Stimulated activated CD4-positive, alpha-beta T cell treated with anti-CD3 and anti-CD28 coated beads, Interleukin-4, amount 100 ng/mL, for 24 hours (primary cell): ENCODE results near the gene TBX5.

Experiments
- DNase-seq: peaks from one replicate; pipeline ENCODE4 v3.0.0-alpha.2; 2020

The TBX5 gene

DNA sequence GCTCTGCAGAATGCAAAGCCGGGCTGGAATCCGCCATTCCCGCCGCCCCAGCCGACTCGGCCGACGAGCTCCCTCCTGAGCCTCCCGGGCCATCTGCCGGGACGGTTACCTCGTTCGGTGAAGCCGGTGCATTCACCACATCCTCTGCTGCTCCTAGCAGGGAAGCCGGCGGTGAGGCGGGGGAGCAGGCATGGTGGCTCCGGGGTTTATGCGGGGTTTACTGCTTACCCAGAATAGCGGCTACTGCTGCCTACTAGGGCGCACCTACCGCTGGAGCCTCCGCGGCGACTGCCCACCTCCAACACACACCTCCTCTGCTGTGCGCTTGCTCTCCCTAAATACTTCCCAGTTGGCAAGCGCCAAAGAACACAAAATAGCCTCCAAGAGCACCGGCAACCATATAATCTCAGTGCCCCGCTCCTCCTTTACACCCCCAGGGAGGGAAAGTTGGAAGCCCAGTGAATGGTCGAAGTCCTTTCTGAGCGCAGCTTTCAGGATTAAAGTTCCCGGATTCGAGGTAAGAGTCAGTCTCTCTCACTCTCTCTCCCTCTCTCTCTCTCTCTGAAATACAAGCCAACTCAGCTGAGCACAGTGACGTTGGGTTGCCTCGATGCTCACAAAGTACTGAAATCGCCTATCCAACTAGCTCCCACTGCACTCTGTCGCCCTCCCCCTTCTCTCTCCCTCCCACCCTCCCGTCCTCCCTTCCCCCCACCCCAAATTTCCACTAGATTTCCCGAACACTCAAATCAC lies at the start of gene TBX5:
Gene TBX5 (minus strand): TSS at position 626 of the 753 bp plus-strand sequence. CDS start 2,246 bp downstream, outside the sequence.
- no peak for DNase-seq

DNA sequence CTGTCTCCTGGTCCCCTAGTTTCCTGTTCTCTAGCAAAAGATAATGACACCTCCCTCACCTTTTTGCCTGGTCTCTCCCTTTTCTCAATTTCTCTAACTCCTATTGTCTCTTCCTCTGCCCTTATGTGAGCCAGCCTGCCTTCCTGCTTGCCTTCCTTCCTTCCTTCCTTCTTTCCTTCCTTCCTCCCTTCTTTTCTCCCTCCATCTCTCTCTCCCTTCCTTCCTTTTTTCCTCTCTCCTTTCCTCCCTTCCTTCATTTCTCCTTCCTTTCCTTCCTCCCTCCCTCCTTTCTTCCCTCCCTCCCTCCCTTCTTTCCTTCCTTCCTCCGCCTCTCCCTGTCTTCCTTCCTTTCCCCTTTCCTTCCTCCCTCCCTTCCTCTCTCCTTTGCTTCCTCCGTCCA lies 45.7 kb upstream of the TBX5 start:
- no peak for DNase-seq

DNA sequence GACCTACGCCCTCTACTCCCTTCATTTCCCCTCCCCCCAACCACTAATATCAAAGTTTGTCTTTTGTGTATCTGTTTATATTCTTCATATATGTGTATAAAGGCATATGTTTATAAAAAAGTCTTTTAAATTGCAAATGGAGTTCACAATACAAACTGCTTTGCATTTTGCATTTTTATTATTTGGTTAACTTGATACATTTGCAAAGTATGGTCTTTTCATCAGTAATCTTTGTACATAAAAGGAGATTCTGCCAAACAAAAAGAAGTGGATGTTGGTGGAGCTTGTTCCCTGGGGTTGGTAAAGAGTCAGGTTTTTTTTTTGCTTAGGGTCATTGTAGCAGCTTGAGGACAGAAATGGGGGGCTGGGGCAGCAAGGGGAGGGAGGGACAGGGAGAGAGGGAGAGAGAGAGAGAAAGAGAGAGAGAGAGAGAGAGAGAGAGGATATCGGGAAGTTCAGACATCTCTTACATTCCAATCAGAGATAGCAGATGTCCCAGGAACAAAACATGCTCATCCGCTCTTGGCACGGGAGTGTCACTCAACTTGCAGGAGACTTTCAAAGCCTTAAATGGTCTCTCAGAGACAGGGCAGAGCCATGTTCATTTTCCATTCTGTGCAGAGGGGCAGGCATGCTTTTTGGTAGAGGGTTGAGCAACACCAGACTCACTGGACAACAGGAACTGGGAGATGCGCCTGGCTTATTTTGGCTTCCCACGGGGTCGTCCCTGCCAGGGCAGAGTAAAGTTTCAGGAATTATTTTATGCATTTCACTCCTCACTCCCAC lies 44.8 kb upstream of the TBX5 start:
- DNase-seq = no peak

DNA sequence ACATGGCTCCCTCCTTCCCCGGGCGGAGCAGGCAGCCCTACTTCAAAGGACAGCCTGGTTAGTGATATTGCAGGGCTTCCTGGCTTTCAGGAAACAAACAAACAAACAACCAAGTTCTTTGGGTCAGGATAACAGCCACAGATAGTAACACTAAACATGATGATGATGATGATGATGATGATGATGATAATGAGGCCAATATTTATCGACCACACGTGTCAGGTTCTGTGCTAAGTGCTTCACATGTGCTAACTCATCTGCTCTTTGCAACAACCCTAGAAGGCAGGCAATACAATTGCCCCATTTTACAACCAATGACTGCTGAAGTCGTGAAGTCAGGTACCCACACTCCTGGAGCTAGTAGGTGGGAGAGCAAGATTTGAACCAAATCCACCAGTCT lies 44.1 kb upstream of the TBX5 start:
- DNase-seq = no peak

DNA sequence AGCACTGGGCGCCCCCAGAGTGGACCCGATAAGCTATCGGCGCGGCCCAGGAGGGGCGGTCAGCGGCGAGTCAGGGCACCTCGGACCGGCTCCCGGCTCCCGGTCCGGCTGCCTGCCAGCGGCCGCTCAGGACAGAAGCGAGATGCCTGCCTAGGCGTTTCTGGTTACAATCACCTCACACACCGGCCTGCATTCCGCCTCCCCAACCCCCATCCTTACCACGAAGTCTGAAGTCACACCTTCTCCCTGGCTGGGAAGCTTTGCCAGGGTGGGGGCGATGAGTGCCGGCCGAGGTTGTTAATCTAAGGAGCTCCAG lies 42.6 kb upstream of the TBX5 start:
- DNase-seq = no peak

DNA sequence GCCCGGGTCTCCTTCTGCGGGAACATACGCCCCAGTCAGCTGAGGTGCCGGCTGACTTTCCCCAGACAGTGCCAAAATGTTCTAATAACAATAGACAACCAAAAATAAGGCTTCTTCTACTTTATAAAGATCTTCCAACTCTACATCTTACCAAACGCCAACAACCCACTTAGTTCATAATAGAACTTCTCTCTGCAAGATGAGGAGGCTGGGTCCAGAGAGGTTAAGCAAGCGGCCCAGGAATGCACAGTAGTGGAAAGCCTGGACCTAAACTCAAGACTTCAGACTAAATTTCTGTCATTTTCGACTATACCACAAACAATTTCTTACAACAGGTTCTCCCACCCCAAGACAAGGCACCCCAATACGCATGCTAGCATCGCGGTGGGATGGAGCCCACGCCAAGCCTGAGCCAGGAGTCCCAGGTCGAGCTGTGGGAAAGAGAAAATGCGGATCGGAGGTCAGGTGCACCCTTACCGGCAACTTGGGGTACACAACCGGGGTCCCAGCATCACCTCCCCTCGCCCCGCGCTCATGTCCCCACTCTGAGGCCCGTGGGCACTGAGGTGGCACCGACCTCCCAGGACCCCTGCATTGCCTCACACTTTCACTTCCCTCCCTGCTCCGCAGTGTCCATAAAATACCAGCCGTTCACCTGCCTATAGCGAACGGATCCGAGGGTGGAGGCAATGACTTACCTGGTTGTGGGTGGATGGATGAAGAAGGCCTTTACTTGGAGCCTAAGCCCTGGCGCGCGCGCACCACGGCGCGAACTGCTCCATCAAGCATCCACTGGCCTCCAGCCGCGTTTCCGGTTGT lies 42.1 kb upstream of the TBX5 start:
- DNase-seq = no peak

DNA sequence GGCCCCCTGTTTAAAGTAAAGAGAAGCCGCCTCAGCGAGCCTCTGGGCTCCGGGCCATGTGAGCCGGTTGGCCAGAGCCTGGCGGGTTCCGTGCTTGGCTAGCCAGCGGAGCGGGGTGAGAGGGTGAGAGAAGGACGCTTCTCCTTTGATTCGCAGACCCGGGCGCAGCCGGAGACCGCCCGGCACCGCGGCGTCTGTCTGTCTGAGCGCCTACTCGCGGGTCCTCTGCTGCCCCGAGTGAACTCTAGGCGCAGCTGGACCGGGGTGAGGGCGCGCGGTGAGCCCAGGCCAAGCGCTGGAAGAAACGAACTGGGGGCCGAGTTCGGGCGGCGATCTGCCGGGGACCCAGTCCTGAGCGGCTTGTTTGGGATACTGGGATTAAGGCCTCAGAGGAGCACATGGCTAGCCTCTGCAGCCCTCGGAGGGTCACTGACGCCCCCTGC lies 41.4 kb upstream of the TBX5 start:
- DNase-seq = no peak

DNA sequence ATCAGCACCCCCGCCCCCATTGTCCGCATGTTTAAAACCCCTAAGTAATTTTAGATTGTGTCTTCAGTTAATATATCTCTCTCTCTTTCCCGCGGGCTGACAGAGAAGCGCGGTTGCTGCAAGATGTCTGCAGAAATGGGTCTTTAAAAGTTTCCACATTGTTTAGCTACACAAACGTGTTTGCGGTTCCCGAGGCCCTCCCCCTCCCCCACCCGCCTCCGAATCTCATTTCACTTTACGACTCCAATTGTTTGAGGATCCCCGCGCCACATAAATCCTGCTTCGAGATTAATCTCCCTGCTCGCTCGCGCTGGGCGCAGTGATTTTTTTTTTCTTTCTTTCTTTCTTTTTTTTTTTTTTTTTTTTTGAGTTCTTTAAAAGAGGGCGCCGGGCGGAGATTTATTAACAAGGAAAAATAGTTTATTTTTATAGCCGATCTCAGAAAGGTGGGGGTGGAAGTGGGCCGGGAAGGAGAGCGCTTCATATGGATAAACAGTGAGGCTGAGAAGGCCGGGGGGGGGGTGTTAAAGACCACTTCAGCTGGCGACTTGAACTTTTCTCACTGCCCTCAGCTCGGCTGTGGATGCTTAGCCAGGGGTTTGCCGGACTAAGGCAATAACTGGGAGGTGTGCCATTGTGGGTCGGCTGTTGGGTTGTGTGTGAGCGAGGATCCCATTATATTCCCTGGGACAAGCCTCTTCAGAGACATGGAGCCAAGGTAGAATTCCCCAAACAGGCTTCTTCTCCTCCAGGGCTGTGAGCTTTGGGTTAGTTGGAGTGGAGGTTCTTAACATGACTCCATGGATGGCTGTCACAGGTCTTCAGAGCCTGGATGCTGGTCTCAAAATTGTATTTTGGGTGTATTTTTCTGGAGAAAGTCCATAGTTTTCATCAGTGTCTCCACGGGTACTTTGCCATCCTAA lies 39.7 kb upstream of the TBX5 start:
- no peak for DNase-seq

DNA sequence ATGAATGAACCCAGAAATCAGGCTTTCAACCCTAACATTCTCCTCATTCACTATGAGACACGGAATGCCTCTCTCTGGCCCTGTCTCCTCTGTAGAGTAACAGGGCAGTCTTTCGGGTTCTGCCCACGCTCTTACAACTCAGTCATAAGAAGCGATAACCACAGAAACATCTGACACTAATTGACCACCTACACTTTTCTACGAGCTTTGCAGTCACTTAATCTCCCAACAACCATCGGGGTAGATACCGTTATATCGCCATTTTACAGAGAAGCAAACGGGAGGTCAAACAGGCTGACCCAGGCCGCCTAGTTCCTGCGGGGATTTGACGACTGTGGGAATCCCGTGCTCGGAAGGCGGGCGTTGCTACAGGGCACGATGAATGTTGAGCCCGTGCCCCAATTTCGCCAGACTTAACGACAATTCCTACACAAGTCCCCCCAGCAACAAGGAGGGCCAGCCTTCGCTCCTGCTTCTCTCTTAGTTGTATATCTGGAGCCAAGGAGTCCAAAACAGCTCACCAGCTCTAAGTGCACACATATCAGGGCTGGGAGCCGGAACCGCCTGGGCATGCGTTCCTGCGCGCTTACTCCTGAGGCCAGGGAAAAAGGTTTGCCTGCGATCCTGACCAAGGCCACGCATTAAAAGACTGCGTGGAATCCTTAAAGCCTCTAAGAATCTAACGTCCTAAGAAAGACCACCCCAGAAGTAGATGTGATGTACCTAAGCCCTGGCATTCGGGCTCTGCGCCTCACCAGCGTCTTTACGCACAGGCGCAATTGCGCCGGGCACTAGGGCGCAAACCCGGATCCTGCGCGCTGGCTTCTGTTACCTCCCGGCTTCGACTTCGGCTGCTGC lies 38.7 kb upstream of the TBX5 start:
- no peak for DNase-seq

DNA sequence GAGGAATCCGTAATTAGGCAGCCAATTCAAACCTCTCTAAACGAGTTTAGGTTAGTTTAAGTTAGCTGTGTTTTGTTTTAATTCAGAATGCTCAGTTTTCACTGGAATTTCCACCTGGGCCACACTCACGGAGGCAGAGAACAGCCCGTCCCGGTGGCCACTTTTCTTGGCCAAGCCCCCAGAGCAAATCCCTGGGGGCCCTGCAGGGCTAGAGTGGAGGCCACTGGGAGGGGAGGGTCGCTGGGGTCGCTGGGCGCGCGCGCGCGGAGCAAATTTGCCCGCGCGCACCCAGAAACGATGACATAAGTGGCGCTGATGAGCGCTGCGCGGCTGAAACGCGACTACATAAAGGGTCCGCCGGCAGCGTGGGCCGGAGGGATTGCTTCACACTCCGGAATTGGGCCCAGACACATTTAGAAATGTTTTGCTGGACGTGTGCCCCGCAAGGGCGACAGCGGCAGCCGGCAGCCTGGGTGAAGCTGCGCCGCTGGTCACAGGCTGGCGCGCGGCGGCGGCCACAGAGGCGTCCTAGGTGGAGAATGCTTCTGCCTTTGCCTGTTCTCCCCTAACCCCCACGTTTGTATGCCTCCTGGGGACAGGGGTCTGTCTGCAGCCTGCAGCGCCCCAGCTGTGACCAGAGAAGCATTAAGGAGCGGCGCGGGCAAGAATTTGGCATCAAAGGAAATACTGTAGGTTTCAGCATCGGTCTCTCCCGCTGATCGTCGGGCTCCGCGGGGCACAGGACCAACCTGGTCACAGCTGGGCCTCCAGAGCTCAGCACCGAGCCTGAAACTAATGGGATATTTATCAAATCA lies 37.9 kb upstream of the TBX5 start:
- no peak for DNase-seq

DNA sequence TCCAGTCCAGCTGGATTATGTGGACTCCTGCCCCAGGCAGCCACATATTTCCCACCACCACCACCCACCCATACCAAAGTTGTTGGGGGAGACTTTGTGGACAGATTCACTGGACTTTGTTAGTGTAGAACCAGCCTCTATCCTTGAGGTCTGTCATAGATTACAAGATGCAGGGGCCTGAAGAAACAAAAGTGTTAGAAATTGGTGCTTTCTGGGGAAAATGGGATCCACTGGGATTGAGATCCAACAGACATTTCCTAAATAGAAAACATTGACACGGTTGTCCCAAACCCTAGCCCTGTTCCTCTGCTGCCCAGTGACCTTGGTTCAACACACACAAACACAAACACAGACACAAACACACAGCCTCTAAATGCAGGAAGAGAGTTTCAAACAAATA lies 36.6 kb upstream of the TBX5 start:
- no peak for DNase-seq

DNA sequence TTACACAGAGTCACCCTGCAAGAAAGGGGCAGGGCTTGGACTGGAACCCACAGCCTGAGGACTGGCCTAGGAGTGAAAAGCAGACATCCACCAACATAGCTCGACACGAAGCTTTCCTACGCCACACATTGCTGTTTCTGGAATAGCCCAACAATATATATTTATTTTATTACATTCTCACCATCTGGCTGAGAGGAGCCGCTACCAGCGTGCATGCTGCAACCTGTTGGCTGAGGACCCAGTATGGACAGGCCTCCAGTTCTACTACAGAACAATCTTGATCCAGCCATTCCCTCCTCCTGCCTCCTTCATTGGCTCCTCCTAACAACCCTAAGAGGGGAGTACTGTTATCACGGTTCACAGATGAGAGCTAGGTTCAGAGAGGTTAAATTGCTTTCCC lies 35.6 kb upstream of the TBX5 start:
- no peak for DNase-seq

DNA sequence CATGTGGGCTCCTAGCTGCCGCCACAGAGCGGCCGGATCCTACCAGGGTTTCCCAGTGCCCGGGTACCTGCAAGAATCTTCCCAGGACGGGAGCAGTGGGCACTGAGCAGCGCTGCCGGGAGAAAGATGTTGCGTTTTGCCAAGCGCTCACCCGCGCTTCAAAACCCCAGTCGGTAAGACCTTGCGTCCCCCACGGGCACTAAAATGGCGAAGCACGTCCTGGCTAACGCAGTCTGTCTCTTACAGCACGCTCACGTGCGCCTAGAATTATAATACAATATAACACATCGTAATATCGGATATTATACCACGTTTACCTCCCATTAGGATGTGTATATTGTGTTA lies 35.1 kb upstream of the TBX5 start:
- DNase-seq = no peak

DNA sequence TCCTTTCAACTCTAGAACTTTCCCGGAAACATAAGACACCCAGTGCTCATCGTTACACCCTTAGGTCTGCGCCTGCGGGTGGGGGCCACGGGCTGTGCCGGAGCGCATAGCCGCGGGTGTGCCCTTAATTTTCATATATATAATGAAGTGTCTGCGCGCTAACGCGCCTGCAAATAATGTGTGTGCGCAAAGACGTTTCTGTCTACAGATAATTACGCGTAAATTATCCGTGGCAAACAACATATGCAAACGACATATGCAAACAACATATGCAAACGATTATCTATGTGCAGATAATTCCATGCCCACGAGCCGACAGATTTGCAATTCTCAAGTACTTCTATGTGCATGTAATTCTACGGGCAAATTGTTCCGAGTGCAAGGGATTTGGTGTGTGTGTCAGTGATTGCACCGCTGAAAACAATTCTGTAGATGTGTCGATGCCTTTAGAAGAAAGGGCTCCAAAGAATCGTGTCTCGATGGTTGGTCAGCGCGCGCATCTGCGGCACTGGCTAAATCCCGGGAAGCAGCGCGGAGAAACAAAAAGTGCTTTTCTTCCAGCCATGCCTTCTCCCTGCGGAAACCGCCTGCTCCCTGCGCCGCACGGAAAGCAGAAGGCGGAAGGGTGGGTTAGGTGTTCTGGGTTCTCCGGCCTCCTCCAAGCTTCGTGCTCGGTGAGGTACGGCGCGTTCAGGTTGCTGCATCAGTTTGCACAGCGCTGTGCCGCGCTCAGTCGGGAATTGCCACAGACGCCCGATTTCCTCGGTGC lies 34.5 kb upstream of the TBX5 start:
- no peak for DNase-seq

DNA sequence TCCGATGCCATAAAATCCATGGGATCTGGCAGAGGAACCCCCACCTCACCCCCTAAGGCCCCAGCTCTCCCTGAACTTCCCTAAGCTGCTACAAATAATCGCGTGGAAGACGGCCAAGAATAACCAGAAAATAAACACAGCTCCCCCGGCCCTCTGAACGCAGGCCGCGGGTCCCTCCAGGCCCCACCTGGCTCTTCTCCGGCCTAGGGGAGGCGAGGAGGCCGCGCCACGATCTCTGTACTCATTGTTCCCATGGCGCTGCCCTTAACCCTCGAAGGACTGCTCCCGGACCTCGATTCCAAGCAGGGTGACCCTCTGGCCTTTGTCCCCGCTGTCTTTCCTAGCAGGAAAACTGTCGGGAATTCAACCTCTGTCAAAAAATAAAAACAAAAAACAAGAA lies 33.9 kb upstream of the TBX5 start:
- no peak for DNase-seq

DNA sequence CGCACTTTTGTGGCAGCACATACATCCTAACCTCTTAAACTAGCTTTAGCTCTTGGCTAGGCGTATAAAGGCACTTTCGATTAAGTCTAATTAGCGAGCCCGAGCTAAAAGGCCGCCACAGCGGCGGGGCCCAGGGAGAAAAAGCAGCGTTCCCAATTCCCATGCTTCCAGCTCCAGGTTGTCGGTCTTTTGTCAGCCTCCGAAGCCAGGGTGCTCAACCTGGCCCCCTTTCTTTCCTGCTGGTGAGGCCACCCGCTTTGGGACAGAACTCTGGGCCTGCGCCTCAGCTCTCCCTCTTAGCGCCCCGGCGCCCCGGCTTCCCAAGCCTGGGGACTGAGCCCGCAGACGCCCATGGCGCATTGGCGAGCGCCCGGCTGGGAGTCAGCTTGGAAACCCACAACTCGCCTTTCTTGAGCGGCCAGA lies 33.3 kb upstream of the TBX5 start:
- no peak for DNase-seq

DNA sequence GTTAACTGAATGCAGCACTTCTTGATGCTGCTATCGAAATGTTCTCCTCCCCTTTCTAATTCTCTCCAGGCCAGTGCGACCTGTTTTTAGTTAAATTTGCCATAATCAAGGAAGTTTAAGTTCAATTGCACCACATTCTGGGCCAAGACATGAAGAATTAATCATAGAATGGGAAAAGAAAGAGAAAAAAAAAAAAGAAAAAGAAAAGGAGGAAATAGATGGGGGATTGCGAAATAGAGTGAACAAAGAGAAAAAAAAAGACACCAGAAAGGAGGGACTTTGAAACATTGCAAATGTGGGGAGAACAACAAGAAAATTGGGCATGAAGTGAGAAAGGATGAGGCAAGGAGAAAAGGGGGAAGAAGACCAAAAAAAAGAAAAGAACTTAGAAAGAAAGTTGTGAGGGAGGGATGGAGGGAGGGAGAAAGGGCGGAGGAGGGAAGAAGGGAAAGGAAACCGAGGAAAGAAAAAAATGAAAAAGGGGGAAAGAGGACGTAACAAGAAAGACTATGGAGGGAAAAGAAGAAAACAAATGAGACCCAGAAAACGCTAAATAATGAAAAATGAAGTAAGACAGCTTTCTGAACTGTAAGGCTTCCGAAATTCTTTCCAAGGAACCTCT lies 32.8 kb upstream of the TBX5 start:
- no peak for DNase-seq

DNA sequence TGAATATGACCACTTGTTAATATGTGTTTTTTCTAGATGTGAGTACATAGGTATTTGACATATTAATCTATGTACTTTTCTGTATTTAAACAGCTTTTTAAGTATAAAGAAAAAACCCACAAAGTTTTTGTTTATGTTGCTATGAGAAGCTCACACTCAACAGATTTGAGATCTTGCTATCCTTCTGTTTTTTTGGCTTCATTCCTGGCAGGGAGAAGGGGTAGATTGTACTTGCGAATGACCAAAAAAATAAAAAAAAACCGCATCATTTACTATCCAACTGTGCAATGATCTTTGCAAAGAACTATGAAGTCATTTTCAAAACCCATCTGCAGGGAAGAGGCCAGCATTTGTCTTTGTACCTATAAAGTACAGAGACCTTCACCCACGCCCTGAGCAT lies 28.4 kb upstream of the TBX5 start:
- DNase-seq = no peak

DNA sequence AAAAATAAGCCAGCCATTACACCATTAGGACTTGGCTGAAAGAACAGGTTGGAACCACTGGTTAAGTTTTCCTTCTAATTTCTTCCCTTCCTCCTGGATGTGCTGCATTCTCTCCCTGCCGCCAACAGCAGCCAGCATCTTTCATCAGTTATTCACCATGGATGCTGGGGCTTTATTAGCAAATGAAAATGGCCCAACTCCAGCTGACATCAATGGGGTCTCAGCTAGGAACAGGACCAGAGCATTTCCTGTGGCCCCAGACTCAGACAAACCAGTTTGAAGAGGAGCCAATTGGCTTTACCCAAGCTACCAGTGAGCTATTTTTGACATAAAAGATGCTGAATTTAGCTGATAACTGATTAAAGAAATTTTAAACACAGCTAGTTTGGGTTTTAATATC lies 26.0 kb upstream of the TBX5 start:
- DNase-seq = no peak

DNA sequence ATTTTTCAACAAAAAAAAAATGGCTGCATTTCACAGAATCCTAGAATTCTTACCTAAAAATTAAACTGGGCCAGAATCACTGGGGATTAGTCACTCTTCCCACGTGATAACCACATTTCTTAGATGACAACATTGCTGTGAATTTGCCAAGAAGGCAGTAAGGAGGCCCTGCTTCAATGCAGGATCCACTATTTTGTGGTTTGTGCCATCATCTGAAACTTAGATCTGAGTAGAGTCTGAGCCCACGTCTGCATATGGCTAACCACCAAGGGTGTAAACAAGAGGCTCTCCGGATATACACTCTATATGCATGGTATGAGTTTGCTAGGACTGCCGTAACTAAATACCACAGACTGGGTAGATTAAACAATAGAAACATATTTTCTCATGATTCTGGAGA lies 24.4 kb upstream of the TBX5 start:
- no peak for DNase-seq
